ENCODE measurements around the gene RAB5B. TPM values are rescaled to one million over a fixed set of nuclear protein-coding genes. Genes with fewer than 3 reads are reported as not detected.

RAB5B gene
- total and polyA plus RNA-seq, 2 donors, result 39.7 to 63.1 TPM

- Histone ChIP-seq H3K9me3 (ENCODE audit: control insufficient read depth in 2 of 2, insufficient read depth in 1 of 2, low read length in 1 of 2) (no peaks in the 10 kb centered on the region), H3K27me3 (ENCODE audit: control insufficient read depth in 2 of 2, insufficient read depth in 1 of 2, low read length in 1 of 2) (no peaks in the 10 kb centered on the region), H3K4me3 (ENCODE audit: low read length in 2 of 2) (no peak overlapping the region), H3K27ac (ENCODE audit: low read depth in 1 of 2, low read length in 1 of 2) (no peak overlapping the region), H3K36me3 (ENCODE audit: control insufficient read depth in 2 of 2, insufficient read depth in 2 of 2, low read length in 1 of 2) (peaks cover 0 to 3% of the 10 kb centered on the region in 2 donors), H3K4me1 (ENCODE audit: control insufficient read depth in 2 of 2, insufficient read depth in 2 of 2, low read length in 2 of 2) (no peaks in the 10 kb centered on the region)
- 70% methylated on average over 2 of the region's 2 CpGs for WGBS
- no peak for DNase-seq (ENCODE audit: low read depth in 6 of 9, low spot score in 9 of 9)
Observed at GRCh38 chr12:56014205-56014604, 40.3 kb downstream of the RAB5B start.

GRCh38 chr12:56017181-56017580 is 43.3 kb downstream of the RAB5B start:
- peaks cover 0 to 3% of the 10 kb centered on the region in 2 donors for H3K36me3 ChIP-seq (ENCODE audit: control insufficient read depth in 2 of 2, insufficient read depth in 2 of 2, low read length in 1 of 2)
- peaks cover 15 to 21% of the 10 kb centered on the region in 2 donors for H3K4me1 ChIP-seq (ENCODE audit: control insufficient read depth in 2 of 2, insufficient read depth in 2 of 2, low read length in 2 of 2)
- H3K27ac ChIP-seq (ENCODE audit: low read depth in 1 of 2, low read length in 1 of 2), result no peak overlapping the region
- H3K4me3 ChIP-seq (ENCODE audit: low read length in 2 of 2), result no peak overlapping the region
- H3K27me3 ChIP-seq (ENCODE audit: control insufficient read depth in 2 of 2, insufficient read depth in 1 of 2, low read length in 1 of 2), result no peaks in the 10 kb centered on the region
- H3K9me3 ChIP-seq (ENCODE audit: control insufficient read depth in 2 of 2, insufficient read depth in 1 of 2, low read length in 1 of 2), result no peaks in the 10 kb centered on the region
- 99% methylated on average over 4 of the region's 4 CpGs for WGBS
- no peak for DNase-seq (ENCODE audit: low read depth in 6 of 9, low spot score in 9 of 9)

DNA sequence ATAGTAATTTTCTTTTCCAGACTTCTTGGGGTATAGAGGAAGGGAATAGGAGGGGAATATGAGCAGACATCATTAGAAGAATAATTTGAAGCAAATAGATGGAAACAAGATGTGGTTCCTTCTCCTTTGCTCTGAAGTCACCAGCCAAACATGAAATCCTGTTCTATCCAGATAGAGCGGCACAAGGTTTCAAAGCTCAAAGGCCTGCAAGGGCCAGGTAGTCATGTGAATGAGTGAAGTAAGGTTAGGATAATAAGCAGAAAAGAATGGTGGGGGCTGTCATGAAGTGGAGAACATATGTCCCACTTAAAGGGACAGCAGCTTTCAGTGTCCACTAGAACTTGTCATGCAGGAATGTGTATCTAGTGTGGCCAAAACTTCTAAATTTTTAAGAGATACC is 44.5 kb downstream of the RAB5B start:
- H3K36me3 ChIP-seq (ENCODE audit: control insufficient read depth in 2 of 2, insufficient read depth in 2 of 2, low read length in 1 of 2), result peaks cover 0 to 3% of the 10 kb centered on the region in 2 donors
- H3K4me3 ChIP-seq (ENCODE audit: low read length in 2 of 2), result no peak overlapping the region
- H3K27me3 ChIP-seq (ENCODE audit: control insufficient read depth in 2 of 2, insufficient read depth in 1 of 2, low read length in 1 of 2), result no peaks in the 10 kb centered on the region
- H3K27ac ChIP-seq (ENCODE audit: low read depth in 1 of 2, low read length in 1 of 2), result no peak overlapping the region
- peaks cover 16 to 25% of the 10 kb centered on the region in 2 donors for H3K4me1 ChIP-seq (ENCODE audit: control insufficient read depth in 2 of 2, insufficient read depth in 2 of 2, low read length in 2 of 2)
- H3K9me3 ChIP-seq (ENCODE audit: control insufficient read depth in 2 of 2, insufficient read depth in 1 of 2, low read length in 1 of 2), result no peaks in the 10 kb centered on the region
- WGBS, result 100% methylated on average over 1 of the region's 1 CpG
- no peak for DNase-seq (ENCODE audit: low read depth in 6 of 9, low spot score in 9 of 9)

GRCh38 chr12:56020423-56021184 is 46.7 kb downstream of the RAB5B start, which contains the start of gene IKZF4:
IKZF4 (plus strand) TSS chr12:56021043; CDS start chr12:56021494, 451 bp downstream.
- no peaks in the 10 kb centered on the region for H3K27me3 ChIP-seq (ENCODE audit: control insufficient read depth in 2 of 2, insufficient read depth in 1 of 2, low read length in 1 of 2)
- peak within 1 kb of the TSS; percentile 28 to 46 for H3K4me3 ChIP-seq (ENCODE audit: low read length in 2 of 2)
- peak within 1 kb of the TSS; percentile 73 to 78 for H3K27ac ChIP-seq (ENCODE audit: low read depth in 1 of 2, low read length in 1 of 2)
- peaks cover 16 to 25% of the 10 kb centered on the region in 2 donors for H3K4me1 ChIP-seq (ENCODE audit: control insufficient read depth in 2 of 2, insufficient read depth in 2 of 2, low read length in 2 of 2)
- no peaks in the 10 kb centered on the region for H3K9me3 ChIP-seq (ENCODE audit: control insufficient read depth in 2 of 2, insufficient read depth in 1 of 2, low read length in 1 of 2)
- peak in 2 of 9 donors; percentile 28 to 54 for DNase-seq (ENCODE audit: low read depth in 6 of 9, low spot score in 9 of 9)
- H3K36me3 ChIP-seq (ENCODE audit: control insufficient read depth in 2 of 2, insufficient read depth in 2 of 2, low read length in 1 of 2), result peaks cover 0 to 10% of the 10 kb centered on the region in 2 donors
- WGBS, result 23% methylated on average over 10 of the region's 10 CpGs

DNA sequence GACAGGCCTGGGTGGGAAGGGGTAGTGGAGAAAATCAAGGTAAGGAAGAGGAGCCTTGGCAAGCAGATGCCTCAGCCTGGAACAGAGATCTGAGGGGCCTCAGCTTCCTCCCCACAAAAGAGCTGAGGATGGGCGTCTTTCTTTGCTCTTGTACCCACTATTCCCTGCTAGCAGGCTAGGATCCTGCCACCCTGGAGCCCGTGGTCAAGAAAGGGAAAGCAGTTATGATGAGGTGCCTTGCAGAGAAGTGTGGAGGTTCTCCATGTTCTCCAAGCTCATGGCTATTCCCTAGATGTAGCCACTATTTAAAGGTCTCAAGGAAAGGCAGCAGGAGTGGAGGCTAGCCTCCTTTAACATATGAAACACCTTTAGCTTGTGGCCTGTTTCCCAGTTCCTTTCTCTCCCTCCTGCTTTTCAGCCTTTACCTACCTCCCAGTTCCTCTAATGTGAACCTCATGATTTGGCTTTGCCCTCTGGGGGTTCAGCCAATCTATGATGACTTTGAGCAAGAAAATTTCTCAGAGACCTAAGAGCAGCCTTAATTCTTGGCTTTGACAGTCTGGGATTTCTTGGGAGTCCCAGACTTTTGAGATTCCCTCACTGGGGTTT is 48.1 kb downstream of the RAB5B start:
- Histone ChIP-seq H3K9me3 (ENCODE audit: control insufficient read depth in 2 of 2, insufficient read depth in 1 of 2, low read length in 1 of 2) (no peaks in the 10 kb centered on the region), H3K36me3 (ENCODE audit: control insufficient read depth in 2 of 2, insufficient read depth in 2 of 2, low read length in 1 of 2) (peaks cover 4 to 19% of the 10 kb centered on the region in 2 donors), H3K27ac (ENCODE audit: low read depth in 1 of 2, low read length in 1 of 2) (peak overlapping the region in 1 of 2 donors; percentile 7), H3K4me3 (ENCODE audit: low read length in 2 of 2) (peak overlapping the region; percentile 28 to 46), H3K4me1 (ENCODE audit: control insufficient read depth in 2 of 2, insufficient read depth in 2 of 2, low read length in 2 of 2) (peaks cover 16 to 25% of the 10 kb centered on the region in 2 donors), H3K27me3 (ENCODE audit: control insufficient read depth in 2 of 2, insufficient read depth in 1 of 2, low read length in 1 of 2) (no peaks in the 10 kb centered on the region)
- peak in 1 of 9 donors; percentile 40 for DNase-seq (ENCODE audit: low read depth in 6 of 9, low spot score in 9 of 9)
- WGBS, result 5% methylated on average over 2 of the region's 2 CpGs

- DNase-seq (ENCODE audit: low read depth in 6 of 9, low spot score in 9 of 9), result no peak
- no peak overlapping the region for H3K4me3 ChIP-seq (ENCODE audit: low read length in 2 of 2)
- H3K4me1 ChIP-seq (ENCODE audit: control insufficient read depth in 2 of 2, insufficient read depth in 2 of 2, low read length in 2 of 2), result peaks cover 0 to 4% of the 10 kb centered on the region in 2 donors
- peaks cover 13 to 41% of the 10 kb centered on the region in 2 donors for H3K36me3 ChIP-seq (ENCODE audit: control insufficient read depth in 2 of 2, insufficient read depth in 2 of 2, low read length in 1 of 2)
- peak overlapping the region in 1 of 2 donors; percentile 52 for H3K27ac ChIP-seq (ENCODE audit: low read depth in 1 of 2, low read length in 1 of 2)
- H3K9me3 ChIP-seq (ENCODE audit: control insufficient read depth in 2 of 2, insufficient read depth in 1 of 2, low read length in 1 of 2), result no peaks in the 10 kb centered on the region
- 86% methylated on average over 5 of the region's 5 CpGs for WGBS
- no peaks in the 10 kb centered on the region for H3K27me3 ChIP-seq (ENCODE audit: control insufficient read depth in 2 of 2, insufficient read depth in 1 of 2, low read length in 1 of 2)
Observed at GRCh38 chr12:56028511-56029165, 54.8 kb downstream of the RAB5B start.

DNA sequence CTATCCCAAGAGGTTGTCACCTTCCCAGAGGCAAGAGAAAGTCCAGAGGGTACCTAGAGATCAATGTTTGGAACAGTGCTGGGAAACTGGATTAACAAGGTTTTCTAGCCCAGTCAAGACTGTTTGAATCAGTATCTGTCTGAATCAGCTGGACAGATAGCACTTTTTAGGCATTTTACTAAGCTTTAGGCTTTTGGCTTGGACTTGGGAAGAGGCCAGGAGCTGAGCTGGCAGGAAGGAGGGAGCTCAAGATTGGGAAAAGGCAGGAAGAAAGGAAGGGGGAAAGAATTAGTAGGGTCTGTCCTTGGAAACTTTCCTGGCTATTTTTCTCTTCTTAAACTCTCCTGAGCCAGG is 55.3 kb downstream of the RAB5B start:
- DNase-seq (ENCODE audit: low read depth in 6 of 9, low spot score in 9 of 9), result no peak
- Histone ChIP-seq H3K4me3 (ENCODE audit: low read length in 2 of 2) (no peak overlapping the region), H3K27ac (ENCODE audit: low read depth in 1 of 2, low read length in 1 of 2) (peak overlapping the region in 1 of 2 donors; percentile 52), H3K9me3 (ENCODE audit: control insufficient read depth in 2 of 2, insufficient read depth in 1 of 2, low read length in 1 of 2) (no peaks in the 10 kb centered on the region), H3K4me1 (ENCODE audit: control insufficient read depth in 2 of 2, insufficient read depth in 2 of 2, low read length in 2 of 2) (peaks cover 0 to 4% of the 10 kb centered on the region in 2 donors), H3K27me3 (ENCODE audit: control insufficient read depth in 2 of 2, insufficient read depth in 1 of 2, low read length in 1 of 2) (no peaks in the 10 kb centered on the region), H3K36me3 (ENCODE audit: control insufficient read depth in 2 of 2, insufficient read depth in 2 of 2, low read length in 1 of 2) (peaks cover 13 to 41% of the 10 kb centered on the region in 2 donors)

DNA sequence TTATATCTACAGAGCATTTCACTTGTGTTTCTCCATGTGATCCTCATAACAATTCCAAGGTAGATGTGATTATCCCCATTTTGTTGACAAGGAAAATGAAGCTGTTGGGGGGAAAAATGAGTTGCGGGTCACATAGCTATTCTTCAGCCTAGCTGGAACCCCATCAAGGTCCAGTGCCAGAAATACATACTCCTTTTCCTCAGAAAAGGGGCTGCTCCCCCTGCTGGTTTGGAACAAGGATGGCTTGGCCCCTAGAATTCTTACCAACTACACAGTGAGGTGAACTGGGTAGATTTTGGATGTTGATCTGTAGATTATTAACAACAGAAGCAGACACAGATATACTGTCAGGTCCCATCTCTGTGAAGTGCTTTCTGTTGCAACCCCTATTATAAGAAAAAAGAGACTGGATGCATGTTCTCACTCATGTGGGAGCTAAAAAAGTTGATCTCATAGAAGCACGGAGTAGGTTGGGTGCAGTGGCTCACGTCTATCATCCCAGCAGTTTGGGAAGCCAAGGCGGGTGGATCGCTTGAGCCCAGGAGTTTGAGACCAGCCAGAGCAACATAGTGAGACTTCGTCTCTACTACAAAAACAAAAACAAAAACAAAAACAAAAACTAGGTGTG is 55.9 kb downstream of the RAB5B start:
- DNase-seq (ENCODE audit: low read depth in 6 of 9, low spot score in 9 of 9), result peak in 2 of 9 donors; percentile 57 to 72
- WGBS, result 94% methylated on average over 6 of the region's 6 CpGs
- Histone ChIP-seq H3K4me1 (ENCODE audit: control insufficient read depth in 2 of 2, insufficient read depth in 2 of 2, low read length in 2 of 2) (peaks cover 0 to 4% of the 10 kb centered on the region in 2 donors), H3K27ac (ENCODE audit: low read depth in 1 of 2, low read length in 1 of 2) (no peak overlapping the region), H3K9me3 (ENCODE audit: control insufficient read depth in 2 of 2, insufficient read depth in 1 of 2, low read length in 1 of 2) (no peaks in the 10 kb centered on the region), H3K4me3 (ENCODE audit: low read length in 2 of 2) (no peak overlapping the region), H3K36me3 (ENCODE audit: control insufficient read depth in 2 of 2, insufficient read depth in 2 of 2, low read length in 1 of 2) (peaks cover 16 to 45% of the 10 kb centered on the region in 2 donors), H3K27me3 (ENCODE audit: control insufficient read depth in 2 of 2, insufficient read depth in 1 of 2, low read length in 1 of 2) (no peaks in the 10 kb centered on the region)

Data from thymus (tissue), 11 donors.